KOPT-K1 (cell line): Measurements from ENCODE around the gene ERCC6L.
A peak's percentile ranks its signal among the peaks of the same experiment; 100 is the strongest.
"Not testable (repeated sequence)": the region's sequence is repeated elsewhere in the genome, so short reads cannot be mapped to it uniquely, and the experiment has no call there.

Source experiments
- H3K27ac ChIP-seq: fragments of 200-600 bp; sonication (generic); 2 replicates; pipeline ENCODE4 v1.5.1; 2016; ENCODE audit warnings: antibody characterized with exemption, mild to moderate bottlenecking, low read depth, low read length; ENCODE audit not compliant: poor library complexity, severe bottlenecking
- H3K36me3 ChIP-seq: fragments of 200-600 bp; sonication (generic); 2 replicates; pipeline ENCODE4 v1.5.1; 2017; ENCODE audit warnings: antibody characterized with exemption, mild to moderate bottlenecking, low read length, moderate library complexity; ENCODE audit not compliant: insufficient read depth
- H3K9me3 ChIP-seq: fragments of 200-600 bp; sonication (generic); 2 replicates; pipeline ENCODE4 v1.5.1; 2017; ENCODE audit warnings: antibody characterized with exemption, low read length, mild to moderate bottlenecking; ENCODE audit not compliant: insufficient read depth, poor library complexity, severe bottlenecking

ERCC6L gene

GRCh38 chrX:72260448-72260847 lies 21.6 kb upstream of the ERCC6L start:
- Histone ChIP-seq H3K36me3 (no peaks in the 10 kb centered on the region), H3K27ac (no peak overlapping the region), H3K9me3 (no peaks in the 10 kb centered on the region)

DNA sequence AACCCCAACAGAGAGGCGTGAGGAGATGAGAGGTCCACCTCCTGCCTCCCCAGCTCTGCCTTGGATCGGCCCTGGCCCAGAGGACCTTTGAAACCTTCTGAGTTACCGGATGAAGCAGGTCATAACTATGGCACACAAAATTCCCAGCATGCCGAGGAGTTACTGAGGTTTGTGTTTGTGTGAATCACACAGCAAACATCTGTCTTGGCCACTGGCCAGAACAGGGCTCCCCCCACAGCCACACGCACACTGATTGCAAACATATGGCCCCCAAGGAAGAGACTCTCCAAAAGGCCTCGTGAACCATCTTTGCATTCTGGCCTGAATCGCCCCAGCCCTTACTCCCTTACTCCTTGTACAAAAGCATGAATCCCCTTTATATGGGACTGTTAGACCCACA lies 19.3 kb upstream of the ERCC6L start:
- Histone ChIP-seq H3K27ac (no peak overlapping the region), H3K36me3 (no peaks in the 10 kb centered on the region), H3K9me3 (no peaks in the 10 kb centered on the region)

DNA sequence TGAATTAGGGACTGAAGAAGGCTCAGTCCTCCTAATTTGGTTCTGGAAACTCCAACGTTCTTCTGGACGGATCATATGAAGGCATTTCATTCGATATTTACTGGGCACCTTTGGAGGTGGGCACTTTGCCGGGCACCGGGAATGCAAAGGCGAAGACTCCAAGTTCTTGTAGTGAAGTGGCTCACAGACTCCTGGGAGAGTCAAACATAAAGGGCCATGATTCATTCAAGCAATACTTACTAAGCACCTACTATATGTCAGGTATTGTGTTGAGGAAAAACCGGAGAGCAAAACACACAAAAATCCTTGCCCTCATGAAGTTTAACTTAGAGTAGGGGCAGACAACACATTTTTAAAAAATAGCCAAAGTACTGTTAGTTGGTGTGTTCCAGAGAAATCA lies 17.0 kb upstream of the ERCC6L start:
- H3K27ac ChIP-seq = no peak overlapping the region
- no peaks in the 10 kb centered on the region for H3K36me3 ChIP-seq
- no peaks in the 10 kb centered on the region for H3K9me3 ChIP-seq

GRCh38 chrX:72255445-72255844 lies 16.6 kb upstream of the ERCC6L start:
- H3K36me3 ChIP-seq = no peaks in the 10 kb centered on the region
- H3K9me3 ChIP-seq = no peaks in the 10 kb centered on the region
- no peak overlapping the region for H3K27ac ChIP-seq

DNA sequence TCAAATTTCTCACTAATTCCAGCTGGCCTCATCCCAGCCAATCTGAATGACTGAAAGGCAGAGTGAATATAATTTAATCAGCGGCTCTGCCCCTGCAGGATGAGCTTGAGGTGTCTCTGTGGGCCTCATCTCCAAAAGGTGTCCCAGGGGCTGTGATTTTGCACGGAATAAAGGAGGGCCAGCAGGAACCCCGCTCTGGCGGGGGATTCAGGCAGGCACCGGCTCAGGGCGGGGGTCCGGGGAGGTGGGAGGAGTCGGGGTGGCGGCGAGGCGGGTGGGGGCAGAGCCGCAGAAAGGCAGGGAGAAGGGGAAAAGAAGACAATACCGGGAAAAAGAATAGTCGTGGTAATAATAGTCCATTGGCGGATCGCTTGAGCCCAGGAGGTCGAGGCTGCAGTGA lies 16.0 kb upstream of the ERCC6L start:
- no peak overlapping the region for H3K27ac ChIP-seq
- no peaks in the 10 kb centered on the region for H3K36me3 ChIP-seq
- no peaks in the 10 kb centered on the region for H3K9me3 ChIP-seq

GRCh38 chrX:72253686-72254085 lies 14.9 kb upstream of the ERCC6L start:
- H3K36me3 ChIP-seq = no peaks in the 10 kb centered on the region
- H3K27ac ChIP-seq = no peak overlapping the region
- no peaks in the 10 kb centered on the region for H3K9me3 ChIP-seq

GRCh38 chrX:72247206-72247942 lies 8.5 kb upstream of the ERCC6L start:
- Histone ChIP-seq H3K9me3 (no peaks in the 10 kb centered on the region), H3K27ac (no peak overlapping the region), H3K36me3 (no peaks in the 10 kb centered on the region)

GRCh38 chrX:72245461-72246089 lies 6.7 kb upstream of the ERCC6L start:
- Histone ChIP-seq H3K36me3 (no peaks in the 10 kb centered on the region), H3K9me3 (no peaks in the 10 kb centered on the region), H3K27ac (no peak overlapping the region)

- no peaks in the 10 kb centered on the region for H3K36me3 ChIP-seq
- H3K27ac ChIP-seq = no peak overlapping the region
- no peaks in the 10 kb centered on the region for H3K9me3 ChIP-seq
Measured at GRCh38 chrX:72243472-72243871, 4.6 kb upstream of the ERCC6L start.

- H3K27ac ChIP-seq = no peak overlapping the region
- H3K9me3 ChIP-seq = no peaks in the 10 kb centered on the region
- peaks cover 10% of the 10 kb centered on the region for H3K36me3 ChIP-seq
Measured at GRCh38 chrX:72240976-72241375, 2.1 kb upstream of the ERCC6L start.

- Histone ChIP-seq H3K9me3 (no peaks in the 10 kb centered on the region), H3K27ac (peak overlapping the region; percentile 78), H3K36me3 (peaks cover 31% of the 10 kb centered on the region)
Measured at GRCh38 chrX:72238183-72238582, 644 bp downstream of the ERCC6L start.

- Histone ChIP-seq H3K27ac (peak overlapping the region; percentile 78), H3K9me3 (no peaks in the 10 kb centered on the region), H3K36me3 (peaks cover 37% of the 10 kb centered on the region)
Measured at GRCh38 chrX:72236841-72237240, 2.0 kb downstream of the ERCC6L start.

- no peak overlapping the region for H3K27ac ChIP-seq
- no peaks in the 10 kb centered on the region for H3K9me3 ChIP-seq
- H3K36me3 ChIP-seq = peaks cover 58% of the 10 kb centered on the region
Measured at GRCh38 chrX:72230290-72230689, 8.5 kb downstream of the ERCC6L start.

- H3K27ac ChIP-seq, H3K9me3 ChIP-seq: not testable (repeated sequence)
Measured at GRCh38 chrX:72220375-72220774, 18.5 kb downstream of the ERCC6L start.

GRCh38 chrX:72216973-72217372 lies 21.9 kb downstream of the ERCC6L start:
- Histone ChIP-seq H3K36me3 (peaks cover 8% of the 10 kb centered on the region; the same call in 1 of the 2 replicates), H3K9me3 (no peaks in the 10 kb centered on the region), H3K27ac (no peak overlapping the region)

More at GRCh38 chrX:72220375-72220774, 18.5 kb downstream of the ERCC6L start:
- peaks cover 15% of the 10 kb centered on the region; the same call in 1 of the 2 replicates for H3K36me3 ChIP-seq
